Keratinocyte (primary cell): ENCODE measurements around the gene CFAP69. TPM values are rescaled to one million over a fixed set of nuclear protein-coding genes. Genes with fewer than 3 reads are reported as not detected.

ENCODE experiments used
- DNase-seq: peaks from one replicate; pipeline ENCODE4 v3.0.0-alpha.2; 2011; ENCODE audit warnings: low read depth, missing footprints, low spot score
- FAIRE-seq: peaks from 2 replicates; lab custom pipeline; 2011; peaks lifted over from hg19 to GRCh38; lab: Jason Lieb, UNC
- H2AFZ ChIP-seq: 2 replicates; pipeline ENCODE4 v1.6.0; 2012; ENCODE audit warnings: low read length, control low read depth, inconsistent platforms; ENCODE audit not compliant: control insufficient read depth
- H3K27ac ChIP-seq: 2 replicates; pipeline ENCODE4 v1.5.1; 2011; ENCODE audit warnings: low read length; ENCODE audit not compliant: control insufficient read depth, insufficient read depth
- H3K27me3 ChIP-seq: 3 replicates; pipeline ENCODE4 v1.6.0; 2011; ENCODE audit warnings: low read length; ENCODE audit not compliant: control insufficient read depth, insufficient read depth; ENCODE audit errors: extremely low read depth
- H3K36me3 ChIP-seq, 2 experiments: 2 replicates in 1 of 2; 3 replicates in 1 of 2; pipeline ENCODE4 v1.5.1; 2011; ENCODE audit warnings: low read length in 2 of 2, mild to moderate bottlenecking in 1 of 2; ENCODE audit not compliant: control insufficient read depth in 2 of 2, insufficient read depth in 2 of 2; ENCODE audit errors: extremely low read depth in 1 of 2
- H3K4me1 ChIP-seq: 3 replicates; pipeline ENCODE4 v1.5.1; 2011; ENCODE audit warnings: low read length; ENCODE audit not compliant: control insufficient read depth, insufficient read depth; ENCODE audit errors: extremely low read depth
- H3K4me2 ChIP-seq: 3 replicates; pipeline ENCODE4 v1.6.0; 2011; ENCODE audit warnings: low read depth, low read length; ENCODE audit not compliant: control insufficient read depth, insufficient read depth; ENCODE audit errors: extremely low read depth
- H3K4me3 ChIP-seq, 3 experiments: fragments of 200-600 bp in 1 of 3; sonication (generic) in 1 of 3; 2 replicates in 2 of 3; 3 replicates in 1 of 3; pipeline ENCODE4 v1.5.1; 2011 to 2016; ENCODE audit warnings: low read length in 3 of 3, mild to moderate bottlenecking in 3 of 3, control low read depth in 2 of 3, inconsistent platforms in 1 of 3, low read depth in 1 of 3, mixed read lengths in 1 of 3, mixed run types in 1 of 3, moderate library complexity in 1 of 3; ENCODE audit not compliant: control insufficient read depth in 2 of 3, insufficient read depth in 2 of 3; ENCODE audit errors: extremely low read depth in 1 of 3
- H3K79me2 ChIP-seq: 2 replicates; pipeline ENCODE4 v1.6.0; 2012; ENCODE audit warnings: low read length; ENCODE audit not compliant: control insufficient read depth, insufficient read depth
- H3K9ac ChIP-seq: 3 replicates; pipeline ENCODE4 v1.6.0; 2011; ENCODE audit warnings: low read length; ENCODE audit not compliant: control insufficient read depth, insufficient read depth; ENCODE audit errors: extremely low read depth
- H3K9me1 ChIP-seq: 3 replicates; pipeline ENCODE4 v1.6.0; 2011; ENCODE audit warnings: low read length; ENCODE audit not compliant: control insufficient read depth, insufficient read depth; ENCODE audit errors: extremely low read depth
- H3K9me3 ChIP-seq: 2 replicates; pipeline ENCODE4 v1.5.1; 2012; ENCODE audit warnings: low read depth, low read length; ENCODE audit not compliant: control insufficient read depth
- H4K20me1 ChIP-seq: 3 replicates; pipeline ENCODE4 v1.6.0; 2011; ENCODE audit warnings: low read length; ENCODE audit not compliant: control insufficient read depth, insufficient read depth; ENCODE audit errors: extremely low read depth
- EZH2 ChIP-seq: IDR thresholded peaks from one replicate; pipeline ENCODE4 v1.6.1; 2012; ENCODE audit warnings: inconsistent platforms, mild to moderate bottlenecking, low read length, moderate library complexity
- dilution Hi-C: fragments of 300-500 bp; cut with MboI; formaldehyde crosslinking; loops from one replicate; pipeline ENCODE4 v1.7.0; 2020; ENCODE audit warnings: low sequenced_read_pairs; ENCODE audit not compliant: extremely low pct_ligation_motif_present
- polyA plus RNA-seq, 5 experiments: library from polyadenylated mRNA; depleted of rRNA in 3 of 5; stranded (reverse) in 3 of 5; stranded (forward) in 1 of 5; unstranded in 1 of 5; fragments of >200 nt; gene quantifications; 1 replicate in 1 of 5; 2 replicates in 3 of 5; 3 replicates in 1 of 5; pipeline versions ENCODE4 v1.2.1 to v1.2.3, GENCODE V29; 2011 to 2012; ENCODE audit warnings: missing spikeins in 2 of 5, low read depth in 1 of 5, low replicate concordance in 1 of 5
- TF ChIP-seq, protein P1 (sequence below), 3 experiments: IDR thresholded peaks in 1 of 3; conservative IDR thresholded peaks in 1 of 3; optimal IDR thresholded peaks in 1 of 3; 2 replicates in 2 of 3; 3 replicates in 1 of 3; pipeline versions ENCODE3 to v1.5.1; 2011; ENCODE audit warnings: low read length in 3 of 3, mild to moderate bottlenecking in 3 of 3, moderate library complexity in 2 of 3, control low read depth in 1 of 3, inconsistent platforms in 1 of 3; ENCODE audit not compliant: insufficient read depth in 2 of 3; ENCODE audit errors: extremely low read depth in 1 of 3

The CFAP69 gene
- polyA plus RNA-seq, 1 donor (not counting 4 experiments of a cell fraction or from before 2014, with no cell fraction given), result 1.6 TPM

DNA sequence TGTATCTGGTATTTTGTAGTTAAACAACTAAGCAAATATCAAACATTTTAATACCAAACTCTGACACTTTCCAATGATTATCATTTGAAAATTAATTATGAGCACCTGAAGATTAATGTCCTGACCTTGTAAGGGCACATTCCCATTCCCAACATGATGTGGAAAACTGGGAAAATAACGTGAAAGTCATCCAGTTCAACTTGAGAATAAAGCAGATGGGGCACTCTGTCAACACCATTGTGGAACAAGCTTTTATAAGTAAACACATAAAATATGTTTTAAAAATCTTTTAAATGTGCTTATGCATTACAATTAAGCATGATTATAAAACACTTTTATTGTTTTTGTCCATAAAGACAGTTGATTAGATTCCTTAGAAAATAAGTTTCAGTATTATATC, 19.4 kb upstream of the CFAP69 start:
- TF ChIP-seq, protein P1, sequence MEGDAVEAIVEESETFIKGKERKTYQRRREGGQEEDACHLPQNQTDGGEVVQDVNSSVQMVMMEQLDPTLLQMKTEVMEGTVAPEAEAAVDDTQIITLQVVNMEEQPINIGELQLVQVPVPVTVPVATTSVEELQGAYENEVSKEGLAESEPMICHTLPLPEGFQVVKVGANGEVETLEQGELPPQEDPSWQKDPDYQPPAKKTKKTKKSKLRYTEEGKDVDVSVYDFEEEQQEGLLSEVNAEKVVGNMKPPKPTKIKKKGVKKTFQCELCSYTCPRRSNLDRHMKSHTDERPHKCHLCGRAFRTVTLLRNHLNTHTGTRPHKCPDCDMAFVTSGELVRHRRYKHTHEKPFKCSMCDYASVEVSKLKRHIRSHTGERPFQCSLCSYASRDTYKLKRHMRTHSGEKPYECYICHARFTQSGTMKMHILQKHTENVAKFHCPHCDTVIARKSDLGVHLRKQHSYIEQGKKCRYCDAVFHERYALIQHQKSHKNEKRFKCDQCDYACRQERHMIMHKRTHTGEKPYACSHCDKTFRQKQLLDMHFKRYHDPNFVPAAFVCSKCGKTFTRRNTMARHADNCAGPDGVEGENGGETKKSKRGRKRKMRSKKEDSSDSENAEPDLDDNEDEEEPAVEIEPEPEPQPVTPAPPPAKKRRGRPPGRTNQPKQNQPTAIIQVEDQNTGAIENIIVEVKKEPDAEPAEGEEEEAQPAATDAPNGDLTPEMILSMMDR (optimal IDR thresholded peaks at IDR 0.05 in 1 of 3, IDR thresholded peaks at IDR 0.05 in 1 of 3, conservative IDR thresholded peaks at IDR 0.05 in 1 of 3; ENCODE audit: extremely low read depth in 1 of 3, insufficient read depth in 2 of 3, low read length in 3 of 3), result no peak
- TF ChIP-seq EZH2, result no peak
- H3K9ac ChIP-seq, result no peak overlapping the region
- no peaks in the 10 kb centered on the region for H3K9me1 ChIP-seq
- no peaks in the 10 kb centered on the region for H3K27me3 ChIP-seq
- H3K4me2 ChIP-seq, result no peak overlapping the region
- H3K4me3 ChIP-seq, result no peak overlapping the region
- no peaks in the 10 kb centered on the region for H3K79me2 ChIP-seq
- FAIRE-seq, result no peak
- no peak overlapping the region for H2AFZ ChIP-seq
- no peaks in the 10 kb centered on the region for H3K4me1 ChIP-seq
- no peaks in the 10 kb centered on the region for H3K36me3 ChIP-seq
- no peak for DNase-seq
- no peaks in the 10 kb centered on the region for H4K20me1 ChIP-seq
- dilution Hi-C loops, result no loop called here
- H3K9me3 ChIP-seq, result no peaks in the 10 kb centered on the region
- no peak overlapping the region for H3K27ac ChIP-seq

DNA sequence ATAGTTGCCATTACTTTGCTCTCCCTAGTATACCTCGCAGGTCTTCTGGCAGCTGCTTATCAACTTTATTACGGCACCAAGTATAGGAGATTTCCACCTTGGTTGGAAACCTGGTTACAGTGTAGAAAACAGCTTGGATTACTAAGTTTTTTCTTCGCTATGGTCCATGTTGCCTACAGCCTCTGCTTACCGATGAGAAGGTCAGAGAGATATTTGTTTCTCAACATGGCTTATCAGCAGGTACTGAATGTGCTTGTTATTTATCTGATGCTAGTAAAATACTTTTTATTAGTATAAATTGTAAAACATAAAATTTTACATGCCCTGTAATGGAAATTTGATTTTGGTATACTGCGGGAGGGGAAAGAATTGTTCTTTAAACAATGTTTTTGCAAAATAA, 17.7 kb upstream of the CFAP69 start:
- TF ChIP-seq, protein P1 (optimal IDR thresholded peaks at IDR 0.05 in 1 of 3, IDR thresholded peaks at IDR 0.05 in 1 of 3, conservative IDR thresholded peaks at IDR 0.05 in 1 of 3; ENCODE audit: extremely low read depth in 1 of 3, insufficient read depth in 2 of 3, low read length in 3 of 3), result no peak
- no peak for TF ChIP-seq EZH2
- H3K4me1 ChIP-seq, result no peaks in the 10 kb centered on the region
- no peaks in the 10 kb centered on the region for H3K9me1 ChIP-seq
- H4K20me1 ChIP-seq, result no peaks in the 10 kb centered on the region
- H3K9me3 ChIP-seq, result no peaks in the 10 kb centered on the region
- no peak overlapping the region for H2AFZ ChIP-seq
- H3K27ac ChIP-seq, result no peak overlapping the region
- dilution Hi-C loops, result no loop called here
- no peak overlapping the region for H3K4me3 ChIP-seq
- no peaks in the 10 kb centered on the region for H3K36me3 ChIP-seq
- no peak overlapping the region for H3K9ac ChIP-seq
- no peak for FAIRE-seq
- H3K27me3 ChIP-seq, result no peaks in the 10 kb centered on the region
- H3K79me2 ChIP-seq, result no peaks in the 10 kb centered on the region
- DNase-seq, result no peak
- H3K4me2 ChIP-seq, result no peak overlapping the region
